NOMO-1 treated with DMSO at 0.1 percent for 48 hours (cell line): ENCODE measurements around the gene SCFD2.

Experiments
- DNase-seq: peaks from one replicate; lab custom pipeline; 2025; ENCODE audit not compliant: unreplicated experiment; lab: John Stamatoyannopoulos, UW

SCFD2 gene

GRCh38 chr4:53118676-53119075, 247.2 kb downstream of the SCFD2 start:
- no peak for DNase-seq

- DNase-seq = no peak
Observed at GRCh38 chr4:53116954-53117353, 248.9 kb downstream of the SCFD2 start.

- no peak for DNase-seq
Observed at GRCh38 chr4:53113431-53114225, 252.2 kb downstream of the SCFD2 start.

- DNase-seq = no peak
Observed at GRCh38 chr4:53105313-53105712, 260.5 kb downstream of the SCFD2 start.

- no peak for DNase-seq
Observed at GRCh38 chr4:53103481-53103880, 262.4 kb downstream of the SCFD2 start.

- DNase-seq = no peak
Observed at GRCh38 chr4:53101191-53101581, 264.7 kb downstream of the SCFD2 start.

- DNase-seq = no peak
Observed at GRCh38 chr4:53100501-53101190, 265.2 kb downstream of the SCFD2 start.

GRCh38 chr4:53098681-53099121, 267.2 kb downstream of the SCFD2 start:
- no peak for DNase-seq

- no peak for DNase-seq
Observed at GRCh38 chr4:53094040-53094439, 271.8 kb downstream of the SCFD2 start.

GRCh38 chr4:53089936-53090729, 275.7 kb downstream of the SCFD2 start:
- DNase-seq = no peak

GRCh38 chr4:53088152-53088551, 277.7 kb downstream of the SCFD2 start:
- no peak for DNase-seq

- DNase-seq = no peak
Observed at GRCh38 chr4:53076374-53076958, 289.4 kb downstream of the SCFD2 start.

GRCh38 chr4:53075162-53075785, 290.6 kb downstream of the SCFD2 start:
- DNase-seq = no peak

GRCh38 chr4:53068755-53069330, 297.0 kb downstream of the SCFD2 start:
- no peak for DNase-seq

GRCh38 chr4:53067125-53067802, 298.6 kb downstream of the SCFD2 start:
- no peak for DNase-seq

GRCh38 chr4:53066155-53066554, 299.7 kb downstream of the SCFD2 start:
- DNase-seq = no peak

GRCh38 chr4:53064609-53065008, 301.3 kb downstream of the SCFD2 start:
- no peak for DNase-seq

GRCh38 chr4:53061091-53061850, 304.6 kb downstream of the SCFD2 start:
- DNase-seq = no peak

GRCh38 chr4:53060278-53060677, 305.6 kb downstream of the SCFD2 start:
- no peak for DNase-seq
